KMS-11 (cell line): ENCODE data around the gene E2F4.

ENCODE experiments used
- H2AFZ ChIP-seq: fragments of 200-600 bp; sonication (generic); 2 replicates; pipeline ENCODE4 v1.6.1; 2016; ENCODE audit warnings: antibody characterized with exemption, mixed run types, low read depth
- H3K27ac ChIP-seq: fragments of 200-600 bp; sonication (generic); 2 replicates; pipeline ENCODE4 v1.6.1; 2016; ENCODE audit warnings: mild to moderate bottlenecking, mixed run types
- H3K27me3 ChIP-seq: fragments of 200-600 bp; sonication (generic); 2 replicates; pipeline ENCODE4 v1.6.1; 2017; ENCODE audit warnings: mild to moderate bottlenecking, low read depth, mixed run types, moderate library complexity; ENCODE audit not compliant: insufficient read depth
- H3K36me3 ChIP-seq: fragments of 200-600 bp; sonication (generic); 2 replicates; pipeline ENCODE4 v1.6.1; 2017; ENCODE audit warnings: mild to moderate bottlenecking, mixed run types; ENCODE audit not compliant: insufficient read depth
- H3K4me1 ChIP-seq: fragments of 200-600 bp; sonication (generic); 2 replicates; pipeline ENCODE4 v1.6.1; 2016; ENCODE audit warnings: mild to moderate bottlenecking, low read depth, mixed run types; ENCODE audit not compliant: poor library complexity, severe bottlenecking
- H3K4me2 ChIP-seq: fragments of 200-600 bp; sonication (generic); 2 replicates; pipeline ENCODE4 v1.7.0; 2016; ENCODE audit warnings: mild to moderate bottlenecking, mixed run types
- H3K4me3 ChIP-seq: fragments of 200-600 bp; sonication (generic); IDR thresholded peaks from 2 replicates; pipeline ENCODE4 v1.6.1; 2017; ENCODE audit warnings: low read depth, low read length, mixed read lengths; ENCODE audit not compliant: insufficient read depth
- H3K79me2 ChIP-seq: fragments of 200-600 bp; sonication (generic); 2 replicates; pipeline ENCODE4 v1.6.1; 2016; ENCODE audit warnings: low read depth, mixed run types; ENCODE audit not compliant: insufficient read depth
- H3K9ac ChIP-seq: fragments of 200-600 bp; sonication (generic); 2 replicates; pipeline ENCODE4 v1.6.1; 2016; ENCODE audit warnings: mild to moderate bottlenecking, mixed run types
- H4K20me1 ChIP-seq: fragments of 200-600 bp; sonication (generic); 2 replicates; pipeline ENCODE4 v1.6.1; 2016; ENCODE audit warnings: mild to moderate bottlenecking, mixed run types; ENCODE audit not compliant: insufficient read depth
- TF ChIP-seq, protein P1 (sequence below): fragments of 200-600 bp; sonication (generic); conservative IDR thresholded peaks from 2 replicates; pipeline ENCODE4 v1.6.1; 2017; ENCODE audit warnings: low read depth, mild to moderate bottlenecking, antibody characterized with exemption, low read length, moderate library complexity, mixed read lengths

E2F4 gene

GRCh38 chr16:67210069-67210937 is 18.3 kb downstream of the E2F4 start:
- H2AFZ ChIP-seq = no peak overlapping the region
- no peak overlapping the region for H3K9ac ChIP-seq
- no peaks in the 10 kb centered on the region for H3K79me2 ChIP-seq
- H4K20me1 ChIP-seq = no peaks in the 10 kb centered on the region
- H3K4me3 ChIP-seq = no peak overlapping the region
- H3K27ac ChIP-seq = no peak overlapping the region
- H3K27me3 ChIP-seq = no peaks in the 10 kb centered on the region
- H3K36me3 ChIP-seq = no peaks in the 10 kb centered on the region
- no peaks in the 10 kb centered on the region for H3K4me1 ChIP-seq
- TF ChIP-seq, protein P1, sequence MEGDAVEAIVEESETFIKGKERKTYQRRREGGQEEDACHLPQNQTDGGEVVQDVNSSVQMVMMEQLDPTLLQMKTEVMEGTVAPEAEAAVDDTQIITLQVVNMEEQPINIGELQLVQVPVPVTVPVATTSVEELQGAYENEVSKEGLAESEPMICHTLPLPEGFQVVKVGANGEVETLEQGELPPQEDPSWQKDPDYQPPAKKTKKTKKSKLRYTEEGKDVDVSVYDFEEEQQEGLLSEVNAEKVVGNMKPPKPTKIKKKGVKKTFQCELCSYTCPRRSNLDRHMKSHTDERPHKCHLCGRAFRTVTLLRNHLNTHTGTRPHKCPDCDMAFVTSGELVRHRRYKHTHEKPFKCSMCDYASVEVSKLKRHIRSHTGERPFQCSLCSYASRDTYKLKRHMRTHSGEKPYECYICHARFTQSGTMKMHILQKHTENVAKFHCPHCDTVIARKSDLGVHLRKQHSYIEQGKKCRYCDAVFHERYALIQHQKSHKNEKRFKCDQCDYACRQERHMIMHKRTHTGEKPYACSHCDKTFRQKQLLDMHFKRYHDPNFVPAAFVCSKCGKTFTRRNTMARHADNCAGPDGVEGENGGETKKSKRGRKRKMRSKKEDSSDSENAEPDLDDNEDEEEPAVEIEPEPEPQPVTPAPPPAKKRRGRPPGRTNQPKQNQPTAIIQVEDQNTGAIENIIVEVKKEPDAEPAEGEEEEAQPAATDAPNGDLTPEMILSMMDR = no peak
- H3K4me2 ChIP-seq = no peak overlapping the region

DNA sequence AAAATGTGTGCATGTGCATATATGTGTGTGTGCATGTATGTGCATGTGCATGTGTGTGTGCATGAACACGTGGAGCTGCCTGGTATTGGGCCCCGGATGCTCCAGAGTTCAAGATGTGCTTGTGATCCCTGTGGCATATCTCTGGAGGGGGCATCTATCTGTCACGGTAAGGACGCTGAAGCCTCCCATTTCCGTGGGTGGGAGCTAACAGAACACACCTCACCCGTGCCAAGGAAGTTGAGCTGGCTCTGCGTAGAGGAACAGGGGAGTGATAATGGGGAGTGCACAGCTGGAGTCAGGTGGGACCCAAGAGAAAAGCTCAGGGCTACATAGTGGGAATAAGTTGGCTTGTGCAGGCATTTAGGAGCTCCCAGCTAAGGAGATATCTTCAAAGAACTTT is 19.7 kb downstream of the E2F4 start:
- no peak overlapping the region for H3K27ac ChIP-seq
- H3K36me3 ChIP-seq = no peaks in the 10 kb centered on the region

GRCh38 chr16:67212766-67213165 is 20.8 kb downstream of the E2F4 start:
- TF ChIP-seq, protein P1 = no peak
- Histone ChIP-seq H4K20me1 (no peaks in the 10 kb centered on the region), H3K36me3 (no peaks in the 10 kb centered on the region), H3K9ac (no peak overlapping the region), H3K79me2 (no peaks in the 10 kb centered on the region), H3K4me2 (no peak overlapping the region), H3K4me3 (no peak overlapping the region), H3K4me1 (no peaks in the 10 kb centered on the region), H3K27ac (no peak overlapping the region), H2AFZ (no peak overlapping the region), H3K27me3 (no peaks in the 10 kb centered on the region)

More for the DNA sequence above, 19.7 kb downstream of the E2F4 start:
- Histone ChIP-seq H3K4me2 (no peak overlapping the region), H3K9ac (no peak overlapping the region), H3K27me3 (no peaks in the 10 kb centered on the region), H2AFZ (no peak overlapping the region), H4K20me1 (no peaks in the 10 kb centered on the region), H3K4me3 (no peak overlapping the region), H3K79me2 (no peaks in the 10 kb centered on the region), H3K4me1 (no peaks in the 10 kb centered on the region)
- TF ChIP-seq, protein P1 = no peak

DNA sequence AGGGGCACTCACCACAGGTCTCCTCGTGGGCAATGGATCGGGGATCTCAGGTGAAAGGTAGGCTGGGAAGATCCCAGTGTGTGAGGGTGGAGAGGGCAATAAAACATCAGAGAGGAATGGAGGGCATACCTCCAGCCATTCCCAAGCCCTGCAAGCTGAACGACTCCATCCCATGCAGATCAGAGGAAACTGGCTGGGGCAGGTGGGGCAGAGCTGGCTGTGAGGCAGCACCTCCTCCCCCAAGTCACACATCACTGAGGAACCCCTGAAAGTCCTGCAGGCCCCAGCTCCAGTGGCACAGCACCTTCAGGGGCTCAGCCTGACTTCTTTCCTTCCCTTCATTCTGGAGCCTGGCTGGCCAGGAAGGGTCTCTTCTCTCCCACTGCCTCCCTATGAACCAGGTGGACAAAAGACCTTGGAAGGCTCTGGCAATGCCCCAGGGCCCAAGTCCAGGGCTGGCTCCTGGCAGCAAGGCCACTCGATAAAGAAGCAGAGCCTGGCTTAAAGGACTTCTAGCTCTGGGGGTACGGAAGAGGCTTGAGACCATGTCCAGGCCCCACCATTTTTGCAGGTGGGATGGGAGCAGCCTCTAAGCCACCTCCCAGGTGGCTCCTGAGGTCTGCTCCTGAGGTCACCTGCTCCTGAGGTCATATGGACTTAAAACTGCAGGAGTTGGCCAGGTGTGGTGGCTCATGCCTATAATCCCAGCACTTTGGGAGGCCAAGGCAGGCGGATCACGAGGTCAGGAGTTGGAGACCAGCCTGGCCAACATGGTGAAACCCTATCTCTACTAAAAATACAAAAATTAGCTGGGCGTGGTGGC is 21.5 kb downstream of the E2F4 start:
- Histone ChIP-seq H3K36me3 (no peaks in the 10 kb centered on the region), H3K4me2 (no peak overlapping the region), H4K20me1 (no peaks in the 10 kb centered on the region), H3K9ac (no peak overlapping the region), H3K4me1 (no peaks in the 10 kb centered on the region), H2AFZ (no peak overlapping the region), H3K79me2 (no peaks in the 10 kb centered on the region), H3K27ac (no peak overlapping the region), H3K4me3 (no peak overlapping the region), H3K27me3 (no peaks in the 10 kb centered on the region)
- TF ChIP-seq, protein P1 = no peak
